Mesenchymal stem cell (in vitro differentiated cells and primary cell): ENCODE results near the gene SPATA16.
"Not testable (repeated sequence)": the region's sequence is repeated elsewhere in the genome, so short reads cannot be mapped to it uniquely, and the experiment has no call there.

Source experiments
- DNase-seq: peaks from one replicate; pipeline ENCODE4 v3.0.0-alpha.2; 2013
- H2AFZ ChIP-seq: one replicate; pipeline ENCODE4 v1.6.1; 2013; ENCODE audit warnings: low read depth, mild to moderate bottlenecking, control low read depth, inconsistent platforms, low read length, moderate library complexity
- H2AK5ac ChIP-seq: 2 replicates; pipeline ENCODE4 v1.6.1; 2013; ENCODE audit warnings: low read length, moderate library complexity, mild to moderate bottlenecking, inconsistent platforms; ENCODE audit not compliant: severe bottlenecking
- H2BK120ac ChIP-seq: one replicate; pipeline ENCODE4 v1.6.1; 2013; ENCODE audit warnings: low read depth, mild to moderate bottlenecking, inconsistent platforms, low read length, moderate library complexity
- H2BK12ac ChIP-seq, 2 experiments: one replicate each; pipeline ENCODE4 v1.6.1; 2013; ENCODE audit warnings: inconsistent platforms in 2 of 2, low read length in 2 of 2, mild to moderate bottlenecking in 2 of 2, moderate library complexity in 2 of 2, control low read depth in 1 of 2
- H2BK15ac ChIP-seq: one replicate; pipeline ENCODE4 v1.6.1; 2013; ENCODE audit warnings: mild to moderate bottlenecking, low read depth, inconsistent platforms; ENCODE audit not compliant: poor library complexity, severe bottlenecking
- H2BK5ac ChIP-seq: 2 replicates; pipeline ENCODE4 v1.6.1; 2013; ENCODE audit warnings: low read depth, mild to moderate bottlenecking, low read length, control low read depth, inconsistent platforms; ENCODE audit not compliant: poor library complexity, severe bottlenecking
- H3K14ac ChIP-seq, 2 experiments: one replicate each; pipeline ENCODE4 v1.6.1; 2013; ENCODE audit warnings: inconsistent platforms in 2 of 2, low read length in 2 of 2, control low read depth in 1 of 2, mild to moderate bottlenecking in 1 of 2, moderate library complexity in 1 of 2
- H3K18ac ChIP-seq, 2 experiments: one replicate each; pipeline ENCODE4 v1.6.1; 2013; ENCODE audit warnings: inconsistent platforms in 2 of 2, low read length in 2 of 2, control low read depth in 1 of 2, low read depth in 1 of 2, mild to moderate bottlenecking in 1 of 2
- H3K23ac ChIP-seq, 2 experiments: one replicate each; pipeline ENCODE4 v1.6.1; 2013; ENCODE audit warnings: inconsistent platforms in 2 of 2, low read length in 2 of 2, mild to moderate bottlenecking in 2 of 2, moderate library complexity in 2 of 2, control low read depth in 1 of 2
- H3K27ac ChIP-seq: 2 replicates; pipeline ENCODE4 v1.5.1; 2013; ENCODE audit warnings: mild to moderate bottlenecking, moderate library complexity, low read length, control low read depth, inconsistent platforms; ENCODE audit not compliant: poor library complexity, severe bottlenecking
- H3K27me3 ChIP-seq, 2 experiments: 2 replicates each; pipeline versions ENCODE4 v1.6.1 to v1.7.0; 2013; ENCODE audit warnings: low read length in 2 of 2, mild to moderate bottlenecking in 2 of 2, moderate library complexity in 2 of 2, control low read depth in 1 of 2, inconsistent platforms in 1 of 2; ENCODE audit not compliant: control insufficient read depth in 1 of 2, insufficient read depth in 1 of 2
- H3K36me3 ChIP-seq, 2 experiments: 2 replicates each; pipeline versions ENCODE4 v1.6.1 to v1.7.0; 2013; ENCODE audit warnings: low read length in 2 of 2, control low read depth in 1 of 2, inconsistent platforms in 1 of 2, low read depth in 1 of 2, mild to moderate bottlenecking in 1 of 2; ENCODE audit not compliant: insufficient read depth in 2 of 2, control insufficient read depth in 1 of 2
- H3K4ac ChIP-seq, 2 experiments: one replicate each; pipeline ENCODE4 v1.6.1; 2013; ENCODE audit warnings: inconsistent platforms in 2 of 2, low read length in 2 of 2, mild to moderate bottlenecking in 2 of 2, moderate library complexity in 2 of 2, control low read depth in 1 of 2, low read depth in 1 of 2
- H3K4me1 ChIP-seq: 2 replicates; pipeline ENCODE4 v1.6.1; 2013; ENCODE audit warnings: low read depth, low read length, control low read depth; ENCODE audit not compliant: control insufficient read depth, insufficient read depth
- H3K4me2 ChIP-seq: 2 replicates; pipeline ENCODE4 v1.6.1; 2013; ENCODE audit warnings: low read length, mild to moderate bottlenecking, inconsistent platforms; ENCODE audit not compliant: poor library complexity, severe bottlenecking
- H3K4me3 ChIP-seq, 2 experiments: 2 replicates each; pipeline versions ENCODE4 v1.5.1 to v1.7.0; 2013; ENCODE audit warnings: low read length in 2 of 2, mild to moderate bottlenecking in 2 of 2, control low read depth in 1 of 2, low read depth in 1 of 2; ENCODE audit not compliant: insufficient read depth in 1 of 2
- H3K79me1 ChIP-seq: replicated peaks from 2 replicates; pipeline ENCODE4 v1.6.1; 2013; ENCODE audit warnings: mild to moderate bottlenecking, control low read depth, low read length, inconsistent platforms; ENCODE audit not compliant: poor library complexity, severe bottlenecking
- H3K9ac ChIP-seq: 2 replicates; pipeline ENCODE4 v1.7.0; 2013; ENCODE audit warnings: mild to moderate bottlenecking, low read length, moderate library complexity
- H3K9me3 ChIP-seq: 2 replicates; pipeline ENCODE4 v1.7.0; 2013; ENCODE audit warnings: mild to moderate bottlenecking, low read length; ENCODE audit not compliant: control insufficient read depth
- H4K8ac ChIP-seq: one replicate; pipeline ENCODE4 v1.6.1; 2013; ENCODE audit warnings: inconsistent platforms, mild to moderate bottlenecking, low read length, moderate library complexity
- H4K91ac ChIP-seq: one replicate; pipeline ENCODE4 v1.6.1; 2013; ENCODE audit warnings: mild to moderate bottlenecking, low read length, inconsistent platforms
- WGBS: methylation state at CpG from one replicate; pipeline ENCODE4 v1.1.7; 2013; ENCODE audit warnings: mixed read lengths; 5-methylcytosine and 5-hydroxymethylcytosine counted together

SPATA16 gene

DNA sequence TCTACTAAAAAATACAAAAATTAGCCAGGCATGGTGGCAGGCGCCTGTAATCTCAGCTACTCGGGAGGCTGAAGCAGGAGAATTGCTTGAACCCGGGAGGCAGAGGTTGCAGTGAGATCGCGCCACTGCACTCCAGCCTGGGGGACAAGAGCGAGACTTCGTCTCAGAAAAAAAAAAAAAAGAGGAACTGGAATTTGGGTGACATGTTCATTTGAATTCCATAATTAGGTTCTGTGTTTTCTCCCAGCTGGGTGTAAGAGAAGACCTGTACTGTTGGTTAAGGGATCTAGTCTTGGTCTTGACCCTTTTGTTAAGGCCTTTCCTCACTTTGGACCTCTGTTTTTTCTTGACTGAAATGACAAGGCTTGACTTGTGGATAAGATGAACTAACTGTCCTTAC is 120.9 kb downstream of the SPATA16 start:
- not testable (repeated sequence) for H2BK120ac ChIP-seq, DNase-seq, H3K79me1 ChIP-seq, H3K27me3 ChIP-seq, H3K18ac ChIP-seq, H3K9me3 ChIP-seq, H3K4ac ChIP-seq, H4K8ac ChIP-seq, H3K9ac ChIP-seq, H2BK15ac ChIP-seq, H2BK5ac ChIP-seq, H3K23ac ChIP-seq, H3K36me3 ChIP-seq, H3K4me3 ChIP-seq, H2AK5ac ChIP-seq, H2AFZ ChIP-seq, H4K91ac ChIP-seq, H3K14ac ChIP-seq, H3K27ac ChIP-seq, H3K4me2 ChIP-seq, H3K4me1 ChIP-seq, H2BK12ac ChIP-seq
- 99% methylated on average over 7 of the region's 7 CpGs for WGBS

DNA sequence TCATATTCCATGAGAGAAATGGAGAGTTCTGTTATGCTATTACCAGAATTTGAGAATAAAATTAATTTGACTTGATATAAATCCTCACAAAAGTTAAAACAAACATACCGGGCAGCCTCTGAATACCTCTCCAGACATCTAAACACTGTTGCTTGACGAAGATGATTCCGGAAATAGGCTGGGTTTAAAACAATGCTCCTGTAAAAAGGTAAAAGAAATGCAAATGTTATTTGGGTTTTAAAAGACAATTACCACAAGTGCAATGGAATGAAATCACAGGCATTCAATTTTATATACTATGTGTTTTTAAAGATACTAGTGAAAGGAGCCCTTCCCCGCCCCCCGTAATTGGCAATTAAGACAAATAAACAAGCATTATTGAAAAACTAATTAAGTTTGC is 121.7 kb downstream of the SPATA16 start:
- Histone ChIP-seq H4K91ac (no peak overlapping the region), H3K14ac (no peak overlapping the region), H3K36me3 (no peaks in the 10 kb centered on the region), H2BK12ac (no peak overlapping the region), H4K8ac (no peak overlapping the region), H3K18ac (no peak overlapping the region), H2BK5ac (no peak overlapping the region), H3K4ac (no peak overlapping the region), H2BK120ac (no peak overlapping the region), H3K23ac (no peak overlapping the region), H3K27ac (no peak overlapping the region), H3K27me3 (no peaks in the 10 kb centered on the region), H3K4me2 (no peak overlapping the region), H3K4me3 (no peak overlapping the region), H3K9me3 (no peaks in the 10 kb centered on the region), H3K9ac (no peak overlapping the region), H2AFZ (no peak overlapping the region), H3K4me1 (no peaks in the 10 kb centered on the region), H3K79me1 (no peaks in the 10 kb centered on the region), H2AK5ac (no peak overlapping the region), H2BK15ac (no peak overlapping the region)
- no peak for DNase-seq
- WGBS = no CpG with 5 or more reads among the region's 5 CpGs

DNA sequence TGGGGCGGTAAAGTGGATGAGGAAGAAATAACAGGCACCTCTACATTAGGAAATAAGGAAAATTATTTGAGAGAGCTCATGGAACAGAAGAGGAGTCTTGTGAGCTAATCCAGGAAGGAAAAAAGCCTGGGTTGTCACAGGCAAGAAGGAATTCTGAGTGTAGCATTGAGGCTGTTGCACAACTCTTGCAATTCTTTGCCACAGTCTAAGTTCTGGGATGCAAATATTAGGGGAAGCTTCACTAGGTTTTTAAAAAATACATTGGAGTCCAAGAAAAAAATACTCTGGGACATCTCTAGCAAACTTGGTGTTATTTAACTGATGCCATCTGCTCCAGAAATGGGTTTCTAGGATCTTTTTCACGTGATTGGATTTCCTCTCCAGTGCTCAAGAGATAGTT is 122.3 kb downstream of the SPATA16 start:
- Histone ChIP-seq H3K9me3 (no peaks in the 10 kb centered on the region), H4K8ac (no peak overlapping the region), H2AK5ac (no peak overlapping the region), H3K27ac (no peak overlapping the region), H3K18ac (no peak overlapping the region), H3K14ac (no peak overlapping the region), H3K27me3 (no peaks in the 10 kb centered on the region), H2BK120ac (no peak overlapping the region), H3K79me1 (no peaks in the 10 kb centered on the region), H3K4me1 (no peaks in the 10 kb centered on the region), H3K23ac (no peak overlapping the region), H3K36me3 (no peaks in the 10 kb centered on the region), H2AFZ (no peak overlapping the region), H2BK15ac (no peak overlapping the region), H3K4me3 (no peak overlapping the region), H3K4me2 (no peak overlapping the region), H4K91ac (no peak overlapping the region), H2BK12ac (no peak overlapping the region), H2BK5ac (no peak overlapping the region), H3K4ac (no peak overlapping the region), H3K9ac (no peak overlapping the region)
- DNase-seq = no peak
- WGBS = 78% methylated on average over 2 of the region's 2 CpGs

DNA sequence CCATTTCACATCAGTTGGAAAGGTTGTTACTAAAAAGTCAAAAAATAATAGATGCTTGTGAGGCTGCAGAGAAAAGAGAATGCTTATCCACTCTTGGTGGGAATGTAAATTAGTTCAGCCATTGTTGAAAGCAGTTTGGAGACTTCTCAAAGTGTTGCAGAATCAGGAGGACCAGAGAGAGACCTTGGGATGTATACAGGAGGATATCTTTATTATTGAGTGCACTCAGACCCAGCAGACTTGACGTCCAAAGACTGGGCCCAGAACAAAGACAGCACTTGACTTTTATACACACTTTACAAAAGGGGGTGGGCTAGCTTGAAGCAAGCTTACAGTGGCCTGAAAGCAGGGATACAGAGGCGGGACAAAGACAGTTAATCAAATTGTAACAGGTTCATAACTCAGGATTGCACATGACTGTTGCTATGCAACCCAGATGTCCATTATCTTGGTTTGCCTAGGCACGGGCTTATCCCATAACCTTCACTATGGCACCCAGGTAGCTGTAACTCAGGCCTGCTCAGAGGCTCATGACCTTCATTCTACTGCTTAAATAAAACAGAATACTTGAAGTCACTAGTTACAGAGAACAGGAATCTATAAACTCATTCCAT is 127.7 kb downstream of the SPATA16 start:
- Histone ChIP-seq H4K91ac (no peak overlapping the region), H4K8ac (no peak overlapping the region), H3K79me1 (no peaks in the 10 kb centered on the region), H2AFZ (no peak overlapping the region), H2BK15ac (no peak overlapping the region), H3K27me3 (no peaks in the 10 kb centered on the region), H2BK120ac (no peak overlapping the region), H3K14ac (no peak overlapping the region), H2AK5ac (no peak overlapping the region), H2BK5ac (no peak overlapping the region), H3K4ac (no peak overlapping the region), H3K4me1 (no peaks in the 10 kb centered on the region), H3K23ac (no peak overlapping the region), H3K4me2 (no peak overlapping the region), H3K9ac (no peak overlapping the region), H3K9me3 (no peaks in the 10 kb centered on the region), H3K27ac (no peak overlapping the region), H3K36me3 (no peaks in the 10 kb centered on the region), H2BK12ac (no peak overlapping the region), H3K18ac (no peak overlapping the region), H3K4me3 (no peak overlapping the region)
- WGBS = 77% methylated on average over 3 of the region's 3 CpGs
- DNase-seq = no peak
